Measurements from ENCODE around the gene ASTN2. TPM values are rescaled to one million over a fixed set of nuclear protein-coding genes. Genes with fewer than 3 reads are reported as not detected.

The ASTN2 gene
- total RNA-seq, 1 experiment from 2014 or later, result 4.8 TPM

- Histone ChIP-seq H3K9ac (ENCODE audit: low read length) (no peak overlapping the region), H3K79me2 (ENCODE audit: insufficient read depth, low read length) (no peaks in the 10 kb centered on the region), H2AFZ (ENCODE audit: low read depth, low read length, poor library complexity, severe bottlenecking) (no peak overlapping the region), H3K9me2 (ENCODE audit: insufficient read depth) (no peaks in the 10 kb centered on the region), H3K27ac (ENCODE audit: low read depth, low read length) (no peak overlapping the region), H3K4me3 (replicated peaks in 1 of 2; ENCODE audit: low read depth in 1 of 2, low read length in 2 of 2) (no peak overlapping the region), H3K9me3 (ENCODE audit: control insufficient read depth in 1 of 2, insufficient read depth in 1 of 2, low read depth in 1 of 2, low read length in 2 of 2) (no peaks in the 10 kb centered on the region), H4K20me1 (ENCODE audit: insufficient read depth) (no peaks in the 10 kb centered on the region), H3K4me1 (ENCODE audit: control insufficient read depth in 1 of 2, insufficient read depth in 2 of 2, low read length in 2 of 2) (no peaks in the 10 kb centered on the region), H3K27me3 (ENCODE audit: insufficient read depth, low read length) (no peaks in the 10 kb centered on the region), H3K4me2 (ENCODE audit: low read length) (no peak overlapping the region), H3K36me3 (ENCODE audit: control insufficient read depth in 1 of 2, insufficient read depth in 2 of 2, low read length in 2 of 2) (no peaks in the 10 kb centered on the region)
- RAD21 ChIA-PET (ENCODE audit: low non-redundant PET in 1 of 2, low total read pairs in 2 of 2, uncharacterized antibody in 2 of 2, unreplicated experiment in 2 of 2), result no interaction called here
- CTCF ChIA-PET, result no interaction called here
- ATAC-seq (no peak), DNase-seq (ENCODE audit: low read depth, low spot score) (no peak)
- POLR2A ChIA-PET, result no interaction called here
- intact Hi-C loops (cut with micrococcal nuclease), result no loop called here
- TF ChIP-seq POLR2AphosphoS5 (IDR thresholded peaks at IDR 0.05; ENCODE audit: low read depth, low read length) (no peak), EZH2phosphoT487 (IDR thresholded peaks at IDR 0.05; ENCODE audit: borderline replicate concordance) (no peak), SIN3A (IDR thresholded peaks at IDR 0.05; ENCODE audit: low read depth) (no peak), ATF3 (IDR thresholded peaks at IDR 0.05) (no peak), ELF1 (IDR thresholded peaks at IDR 0.05; ENCODE audit: borderline replicate concordance, low read depth) (no peak), CEBPB (IDR thresholded peaks at IDR 0.05; ENCODE audit: low read depth) (no peak), EZH2 (IDR thresholded peaks at IDR 0.05) (no peak)
- BruUV-seq (replicated peaks), result no TSS peak
These were observed 19.7 kb downstream of the ASTN2 start for GRCh38 chr9:117395151-117395650.

GRCh38 chr9:117394655-117395054, 20.2 kb downstream of the ASTN2 start:
- RAD21 ChIA-PET (ENCODE audit: low non-redundant PET in 1 of 2, low total read pairs in 2 of 2, uncharacterized antibody in 2 of 2, unreplicated experiment in 2 of 2), result no interaction called here
- intact Hi-C loops (cut with micrococcal nuclease), result no loop called here
- TF ChIP-seq FOSL1 (IDR thresholded peaks at IDR 0.05; ENCODE audit: low read depth) (no peak), CTCF (IDR thresholded peaks at IDR 0.05 in 2 of 3, conservative IDR thresholded peaks at IDR 0.05 in 1 of 3; ENCODE audit: borderline replicate concordance in 1 of 3, insufficient read depth in 1 of 3, low read depth in 2 of 3, low read length in 2 of 3) (no peak), RAD21 (IDR thresholded peaks at IDR 0.05; ENCODE audit: low read depth) (no peak), CBX3 (IDR thresholded peaks at IDR 0.05; ENCODE audit: low read depth) (no peak)
- H3K4me1 ChIP-seq (ENCODE audit: control insufficient read depth in 1 of 2, insufficient read depth in 2 of 2, low read length in 2 of 2), result no peaks in the 10 kb centered on the region
- no peaks in the 10 kb centered on the region for H3K36me3 ChIP-seq (ENCODE audit: control insufficient read depth in 1 of 2, insufficient read depth in 2 of 2, low read length in 2 of 2)
- no peak overlapping the region for H3K27ac ChIP-seq (ENCODE audit: low read depth, low read length)
- no peak overlapping the region for H2AFZ ChIP-seq (ENCODE audit: low read depth, low read length, poor library complexity, severe bottlenecking)
- H3K9me2 ChIP-seq (ENCODE audit: insufficient read depth), result no peaks in the 10 kb centered on the region
- ATAC-seq (no peak), DNase-seq (ENCODE audit: low read depth, low spot score) (no peak)
- H3K79me2 ChIP-seq (ENCODE audit: insufficient read depth, low read length), result no peaks in the 10 kb centered on the region
- POLR2A ChIA-PET, result no interaction called here
- H3K27me3 ChIP-seq (ENCODE audit: insufficient read depth, low read length), result no peaks in the 10 kb centered on the region
- H3K4me2 ChIP-seq (ENCODE audit: low read length), result no peak overlapping the region
- H4K20me1 ChIP-seq (ENCODE audit: insufficient read depth), result no peaks in the 10 kb centered on the region
- CTCF ChIA-PET, result no interaction called here
- BruUV-seq (replicated peaks), result no TSS peak
- no peak overlapping the region for H3K9ac ChIP-seq (ENCODE audit: low read length)
- H3K9me3 ChIP-seq (ENCODE audit: control insufficient read depth in 1 of 2, insufficient read depth in 1 of 2, low read depth in 1 of 2, low read length in 2 of 2), result no peaks in the 10 kb centered on the region
- H3K4me3 ChIP-seq (replicated peaks in 1 of 2; ENCODE audit: low read depth in 1 of 2, low read length in 2 of 2), result no peak overlapping the region
